ENCODE results near the gene TBX21.

DNA sequence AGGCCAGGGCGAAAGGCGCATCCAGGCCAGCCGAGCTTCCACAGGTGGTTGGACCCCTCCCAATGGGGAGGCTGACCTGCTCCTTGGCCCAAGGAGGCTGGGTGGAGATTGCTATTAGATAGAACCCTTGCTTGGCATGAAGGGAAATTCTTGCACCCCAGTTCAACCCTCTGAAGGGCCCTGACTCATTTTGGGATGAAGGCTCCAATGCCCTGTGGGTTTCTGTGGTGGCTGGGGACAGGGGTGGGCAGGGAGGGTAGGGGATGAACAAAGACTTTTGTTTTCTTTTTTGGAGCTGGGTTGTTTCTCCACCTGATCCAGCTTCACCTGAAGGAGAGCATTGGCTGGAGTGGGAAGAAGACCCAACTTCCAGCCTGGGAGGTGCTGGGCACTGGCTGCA is 16.7 kb upstream of the TBX21 start:
- no peak for TF ChIP-seq TAF1 (IDR thresholded peaks at IDR 0.05; ENCODE audit: low read depth)
- TF ChIP-seq CREB1 (IDR thresholded peaks at IDR 0.05; ENCODE audit: low read depth) = no peak
- TF ChIP-seq, protein P1, sequence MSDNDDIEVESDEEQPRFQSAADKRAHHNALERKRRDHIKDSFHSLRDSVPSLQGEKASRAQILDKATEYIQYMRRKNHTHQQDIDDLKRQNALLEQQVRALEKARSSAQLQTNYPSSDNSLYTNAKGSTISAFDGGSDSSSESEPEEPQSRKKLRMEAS (IDR thresholded peaks at IDR 0.05) = no peak
- TF ChIP-seq, protein P2, sequence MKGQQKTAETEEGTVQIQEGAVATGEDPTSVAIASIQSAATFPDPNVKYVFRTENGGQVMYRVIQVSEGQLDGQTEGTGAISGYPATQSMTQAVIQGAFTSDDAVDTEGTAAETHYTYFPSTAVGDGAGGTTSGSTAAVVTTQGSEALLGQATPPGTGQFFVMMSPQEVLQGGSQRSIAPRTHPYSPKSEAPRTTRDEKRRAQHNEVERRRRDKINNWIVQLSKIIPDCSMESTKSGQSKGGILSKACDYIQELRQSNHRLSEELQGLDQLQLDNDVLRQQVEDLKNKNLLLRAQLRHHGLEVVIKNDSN (IDR thresholded peaks at IDR 0.05) = no peak
- no peak for TF ChIP-seq EP300 (IDR thresholded peaks at IDR 0.05; ENCODE audit: borderline replicate concordance)
- TF ChIP-seq CEBPB (IDR thresholded peaks at IDR 0.05) = no peak
